ENCODE results near the gene RIMS1.

Gene RIMS1

GRCh38 chr6:71967436-71967835, 81.1 kb downstream of the RIMS1 start:
- H3K4me3 ChIP-seq (ENCODE audit: low read depth, low read length, poor library complexity, severe bottlenecking) = no peak overlapping the region
- H3K4me1 ChIP-seq (ENCODE audit: insufficient read depth, low read length, severe bottlenecking) = no peaks in the 10 kb centered on the region

DNA sequence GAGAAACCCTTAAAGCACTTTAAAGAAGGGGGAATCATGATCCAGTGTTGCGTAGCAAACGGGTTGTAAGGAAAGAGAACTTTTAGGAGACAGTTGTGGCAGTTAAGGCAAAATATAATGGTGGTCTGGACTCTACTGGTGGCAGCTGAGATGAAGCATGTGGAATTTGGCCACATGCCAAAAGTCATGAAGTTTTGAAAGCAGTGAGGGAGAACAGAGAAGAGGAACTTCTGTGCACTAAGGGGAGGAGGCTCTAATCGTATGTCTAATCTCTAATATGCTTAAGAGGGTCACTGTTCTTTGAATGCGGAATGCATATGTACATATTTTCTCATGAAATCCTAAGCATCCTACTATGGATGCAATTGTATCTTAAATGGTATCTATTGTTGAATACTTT, 91.5 kb downstream of the RIMS1 start:
- Histone ChIP-seq H3K27me3 (ENCODE audit: insufficient read depth, low read length) (no peaks in the 10 kb centered on the region), H4K20me1 (ENCODE audit: insufficient read depth, low read length) (no peaks in the 10 kb centered on the region), H3K9me3 (ENCODE audit: low read length) (no peaks in the 10 kb centered on the region), H3K4me3 (ENCODE audit: low read depth, low read length, poor library complexity, severe bottlenecking) (no peak overlapping the region), H3K36me3 (ENCODE audit: insufficient read depth, low read length) (no peaks in the 10 kb centered on the region), H3K9me2 (ENCODE audit: low read depth, low read length) (no peaks in the 10 kb centered on the region), H3K4me2 (ENCODE audit: low read length) (no peak overlapping the region), H3K27ac (ENCODE audit: low read depth, low read length, poor library complexity, severe bottlenecking) (no peak overlapping the region), H3K9ac (ENCODE audit: low read length) (no peak overlapping the region), H2AFZ (ENCODE audit: low read length) (no peak overlapping the region), H3F3A (ENCODE audit: insufficient read depth, low read length) (no peaks in the 10 kb centered on the region), H3K79me2 (ENCODE audit: insufficient read depth, low read length) (no peaks in the 10 kb centered on the region), H3K4me1 (ENCODE audit: insufficient read depth, low read length, severe bottlenecking) (no peaks in the 10 kb centered on the region)
- TF ChIP-seq, protein P1, sequence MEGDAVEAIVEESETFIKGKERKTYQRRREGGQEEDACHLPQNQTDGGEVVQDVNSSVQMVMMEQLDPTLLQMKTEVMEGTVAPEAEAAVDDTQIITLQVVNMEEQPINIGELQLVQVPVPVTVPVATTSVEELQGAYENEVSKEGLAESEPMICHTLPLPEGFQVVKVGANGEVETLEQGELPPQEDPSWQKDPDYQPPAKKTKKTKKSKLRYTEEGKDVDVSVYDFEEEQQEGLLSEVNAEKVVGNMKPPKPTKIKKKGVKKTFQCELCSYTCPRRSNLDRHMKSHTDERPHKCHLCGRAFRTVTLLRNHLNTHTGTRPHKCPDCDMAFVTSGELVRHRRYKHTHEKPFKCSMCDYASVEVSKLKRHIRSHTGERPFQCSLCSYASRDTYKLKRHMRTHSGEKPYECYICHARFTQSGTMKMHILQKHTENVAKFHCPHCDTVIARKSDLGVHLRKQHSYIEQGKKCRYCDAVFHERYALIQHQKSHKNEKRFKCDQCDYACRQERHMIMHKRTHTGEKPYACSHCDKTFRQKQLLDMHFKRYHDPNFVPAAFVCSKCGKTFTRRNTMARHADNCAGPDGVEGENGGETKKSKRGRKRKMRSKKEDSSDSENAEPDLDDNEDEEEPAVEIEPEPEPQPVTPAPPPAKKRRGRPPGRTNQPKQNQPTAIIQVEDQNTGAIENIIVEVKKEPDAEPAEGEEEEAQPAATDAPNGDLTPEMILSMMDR (IDR thresholded peaks at IDR 0.05; ENCODE audit: low read length) = no peak
- no peak for TF ChIP-seq EZH2 (IDR thresholded peaks at IDR 0.05; ENCODE audit: borderline replicate concordance, low read length)

More at GRCh38 chr6:71967436-71967835, 81.1 kb downstream of the RIMS1 start:
- Histone ChIP-seq H3K27me3 (ENCODE audit: insufficient read depth, low read length) (no peaks in the 10 kb centered on the region), H4K20me1 (ENCODE audit: insufficient read depth, low read length) (no peaks in the 10 kb centered on the region), H3K9me3 (ENCODE audit: low read length) (no peaks in the 10 kb centered on the region), H3K4me2 (ENCODE audit: low read length) (no peak overlapping the region), H3K27ac (ENCODE audit: low read depth, low read length, poor library complexity, severe bottlenecking) (no peak overlapping the region), H3K79me2 (ENCODE audit: insufficient read depth, low read length) (no peaks in the 10 kb centered on the region), H3K36me3 (ENCODE audit: insufficient read depth, low read length) (no peaks in the 10 kb centered on the region), H3F3A (ENCODE audit: insufficient read depth, low read length) (no peaks in the 10 kb centered on the region), H3K9ac (ENCODE audit: low read length) (no peak overlapping the region), H3K9me2 (ENCODE audit: low read depth, low read length) (no peaks in the 10 kb centered on the region), H2AFZ (ENCODE audit: low read length) (no peak overlapping the region)
- TF ChIP-seq EZH2 (IDR thresholded peaks at IDR 0.05; ENCODE audit: borderline replicate concordance, low read length) = no peak
- TF ChIP-seq, protein P1 (IDR thresholded peaks at IDR 0.05; ENCODE audit: low read length) = no peak

GRCh38 chr6:71979911-71980310, 93.6 kb downstream of the RIMS1 start:
- H3K4me1 ChIP-seq (ENCODE audit: insufficient read depth, low read length, severe bottlenecking) = no peaks in the 10 kb centered on the region
- no peaks in the 10 kb centered on the region for H3K27me3 ChIP-seq (ENCODE audit: insufficient read depth, low read length)
- no peak for TF ChIP-seq EZH2 (IDR thresholded peaks at IDR 0.05; ENCODE audit: borderline replicate concordance, low read length)
- TF ChIP-seq, protein P1 (IDR thresholded peaks at IDR 0.05; ENCODE audit: low read length) = no peak
- no peak overlapping the region for H3K4me3 ChIP-seq (ENCODE audit: low read depth, low read length, poor library complexity, severe bottlenecking)
- no peak overlapping the region for H3K4me2 ChIP-seq (ENCODE audit: low read length)
- H3K9me3 ChIP-seq (ENCODE audit: low read length) = no peaks in the 10 kb centered on the region
- H3K9ac ChIP-seq (ENCODE audit: low read length) = no peak overlapping the region
- H4K20me1 ChIP-seq (ENCODE audit: insufficient read depth, low read length) = no peaks in the 10 kb centered on the region
- H3K36me3 ChIP-seq (ENCODE audit: insufficient read depth, low read length) = no peaks in the 10 kb centered on the region
- H3K79me2 ChIP-seq (ENCODE audit: insufficient read depth, low read length) = no peaks in the 10 kb centered on the region
- no peak overlapping the region for H2AFZ ChIP-seq (ENCODE audit: low read length)
- H3F3A ChIP-seq (ENCODE audit: insufficient read depth, low read length) = no peaks in the 10 kb centered on the region
- H3K9me2 ChIP-seq (ENCODE audit: low read depth, low read length) = no peaks in the 10 kb centered on the region
- H3K27ac ChIP-seq (ENCODE audit: low read depth, low read length, poor library complexity, severe bottlenecking) = no peak overlapping the region

All from OCI-LY1 (cell line).